Endothelial cell of umbilical vein (primary cell): ENCODE measurements around the gene JAZF1. TPM values are rescaled to one million over a fixed set of nuclear protein-coding genes. Genes with fewer than 3 reads are reported as not detected.

ENCODE experiments used
- BruUV-seq: library from RNA; stranded (reverse); fragments of 400-500 nt; replicated peaks from 2 replicates; lab custom pipeline; 2021; lab: Mats Ljungman, UMichigan
- CTCF ChIA-PET: fragments of 300-600, 350-600 bp; sonication (Branson Sonifier 250); formaldehyde crosslinking; loops from one replicate; lab custom pipeline; 2021; ENCODE audit warnings: antibody characterized with exemption, inconsistent platforms; lab: Charles Lee
- POLR2A ChIA-PET: fragments of 300-600, 350-600 bp; sonication (Branson Sonifier 250); formaldehyde crosslinking; loops from one replicate; lab custom pipeline; 2021; ENCODE audit warnings: antibody characterized with exemption, inconsistent platforms; lab: Charles Lee
- DNase-seq: peaks from one replicate; pipeline ENCODE4 v3.0.0-alpha.2; 2011; ENCODE audit warnings: low read depth, low spot score
- FAIRE-seq: peaks from 2 replicates; lab custom pipeline; 2011; peaks lifted over from hg19 to GRCh38; lab: Jason Lieb, UNC
- H2AFZ ChIP-seq: 2 replicates; pipeline ENCODE4 v1.6.0; 2012; ENCODE audit warnings: low read depth, low read length, control low read depth, inconsistent platforms
- H3K27ac ChIP-seq: 2 replicates; pipeline ENCODE4 v1.5.1; 2011; ENCODE audit warnings: low read depth, mild to moderate bottlenecking, control low read depth, low read length, moderate library complexity; ENCODE audit not compliant: insufficient read depth
- H3K27me3 ChIP-seq, 2 experiments: 2 replicates each; pipeline versions ENCODE4 v1.6.0 to v1.6.1; 2011; ENCODE audit warnings: low read length in 2 of 2, mixed read lengths in 1 of 2; ENCODE audit not compliant: control insufficient read depth in 2 of 2, insufficient read depth in 2 of 2
- H3K36me3 ChIP-seq, 2 experiments: 2 replicates in 1 of 2; 3 replicates in 1 of 2; pipeline ENCODE4 v1.5.1; 2011; ENCODE audit warnings: low read length in 2 of 2, mild to moderate bottlenecking in 1 of 2, moderate library complexity in 1 of 2; ENCODE audit not compliant: control insufficient read depth in 2 of 2, insufficient read depth in 2 of 2; ENCODE audit errors: extremely low read depth in 1 of 2
- H3K4me1 ChIP-seq: 3 replicates; pipeline ENCODE4 v1.5.1; 2011; ENCODE audit warnings: mild to moderate bottlenecking, low read length; ENCODE audit not compliant: control insufficient read depth, insufficient read depth; ENCODE audit errors: extremely low read depth
- H3K4me2 ChIP-seq: 2 replicates; pipeline ENCODE4 v1.6.1; 2011; ENCODE audit warnings: low read length, control low read depth, mixed read lengths; ENCODE audit not compliant: insufficient read depth
- H3K4me3 ChIP-seq, 3 experiments: fragments of 200-600 bp in 1 of 3; sonication (generic), shearing (Covaris generic) in 1 of 3; replicated peaks in 1 of 3; 2 replicates each; pipeline ENCODE4 v1.5.1; 2011 to 2016; ENCODE audit warnings: control low read depth in 3 of 3, low read length in 3 of 3, mild to moderate bottlenecking in 2 of 3, inconsistent platforms in 1 of 3, low read depth in 1 of 3, moderate library complexity in 1 of 3; ENCODE audit not compliant: insufficient read depth in 1 of 3
- H3K79me2 ChIP-seq: 2 replicates; pipeline ENCODE4 v1.6.0; 2012; ENCODE audit warnings: low read length, inconsistent platforms; ENCODE audit not compliant: control insufficient read depth, insufficient read depth
- H3K9ac ChIP-seq: replicated peaks from 2 replicates; pipeline ENCODE3; 2011; ENCODE audit warnings: low read length, control low read depth; ENCODE audit not compliant: insufficient read depth; ENCODE audit errors: extremely low read depth
- H3K9me1 ChIP-seq: replicated peaks from 3 replicates; pipeline ENCODE4 v1.6.0; 2011; ENCODE audit warnings: mild to moderate bottlenecking, low read length; ENCODE audit not compliant: control insufficient read depth, insufficient read depth; ENCODE audit errors: extremely low read depth
- H3K9me3 ChIP-seq: replicated peaks from 2 replicates; pipeline ENCODE4 v1.5.1; 2012; ENCODE audit warnings: low read length, inconsistent platforms; ENCODE audit not compliant: control insufficient read depth, insufficient read depth
- H4K20me1 ChIP-seq: replicated peaks from 2 replicates; pipeline ENCODE3; 2011; ENCODE audit warnings: mild to moderate bottlenecking, low read length; ENCODE audit not compliant: control insufficient read depth, insufficient read depth; ENCODE audit errors: extremely low read depth
- EZH2 ChIP-seq: IDR thresholded peaks from 2 replicates; pipeline ENCODE4 v1.6.1; 2012; ENCODE audit warnings: borderline replicate concordance, low read depth, mild to moderate bottlenecking, moderate library complexity, low read length, inconsistent platforms; ENCODE audit not compliant: severe bottlenecking
- FOS ChIP-seq: IDR thresholded peaks from 2 replicates; pipeline ENCODE4 v1.6.1; 2011; ENCODE audit warnings: mild to moderate bottlenecking, low read length, moderate library complexity, borderline replicate concordance; ENCODE audit not compliant: insufficient read depth
- GATA2 ChIP-seq: IDR thresholded peaks from 2 replicates; pipeline ENCODE4 v1.7.0; 2011; ENCODE audit warnings: low read depth, mild to moderate bottlenecking, moderate library complexity, mixed read lengths, low read length; ENCODE audit not compliant: insufficient read length, insufficient read depth
- JUN ChIP-seq: IDR thresholded peaks from 2 replicates; pipeline ENCODE4 v1.6.1; 2011; ENCODE audit warnings: borderline replicate concordance, low read depth; ENCODE audit not compliant: insufficient read length, insufficient read depth
- MYC ChIP-seq: IDR thresholded peaks from one replicate; pipeline ENCODE4 v1.6.1; 2011; ENCODE audit warnings: mild to moderate bottlenecking, low read depth, low read length
- POLR2A ChIP-seq: IDR thresholded peaks from 2 replicates; pipeline ENCODE4 v1.6.1; 2012; ENCODE audit warnings: low read depth, mild to moderate bottlenecking, control low read depth, low read length
- POLR2AphosphoS5 ChIP-seq: IDR thresholded peaks from 2 replicates; pipeline ENCODE4 v1.6.1; 2012; ENCODE audit warnings: low read depth, mild to moderate bottlenecking, control low read depth, low read length, moderate library complexity; ENCODE audit not compliant: insufficient read depth
- dilution Hi-C: fragments of 300-500 bp; cut with MboI; formaldehyde crosslinking; loops from one replicate; pipeline ENCODE4 v1.15.0; 2019; ENCODE audit warnings: low sequenced_read_pairs; ENCODE audit not compliant: extremely low pct_ligation_motif_present
- intact Hi-C: fragments of 100-400 bp; cut with micrococcal nuclease; formaldehyde crosslinking; loops from one replicate; pipeline ENCODE4 v1.10.0; 2022
- polyA plus RNA-seq, 4 experiments: library from polyadenylated mRNA; depleted of rRNA in 3 of 4; stranded (reverse) in 3 of 4; unstranded in 1 of 4; fragments of >200 nt; gene quantifications; 2 replicates each; pipeline versions ENCODE4 v1.2.1 to v1.2.3, GENCODE V29; 2011 to 2012; ENCODE audit warnings: missing spikeins in 1 of 4
- total RNA-seq: library from RNA; stranded (reverse); gene quantifications from 2 replicates; pipeline ENCODE4 v1.2.3, GENCODE V29; 2021
- TF ChIP-seq, protein P1 (sequence below), 2 donors: IDR thresholded peaks; 1 replicate in 1 of 2; 2 replicates in 1 of 2; pipeline ENCODE4 v1.5.1; 2011; ENCODE audit warnings: low read length in 2 of 2, mild to moderate bottlenecking in 2 of 2, moderate library complexity in 2 of 2, control low read depth in 1 of 2, inconsistent platforms in 1 of 2, low read depth in 1 of 2; ENCODE audit not compliant: insufficient read depth in 1 of 2; ENCODE audit errors: extremely low read depth in 1 of 2
- TF ChIP-seq, protein P2 (sequence below): IDR thresholded peaks from 2 replicates; pipeline ENCODE4 v1.6.1; 2011; ENCODE audit not compliant: insufficient read depth, insufficient read length

JAZF1 gene
- total and polyA plus RNA-seq, 2 donors (not counting 3 experiments of a cell fraction or from before 2014, with no cell fraction given): 2.5 to 16.9 TPM

DNA sequence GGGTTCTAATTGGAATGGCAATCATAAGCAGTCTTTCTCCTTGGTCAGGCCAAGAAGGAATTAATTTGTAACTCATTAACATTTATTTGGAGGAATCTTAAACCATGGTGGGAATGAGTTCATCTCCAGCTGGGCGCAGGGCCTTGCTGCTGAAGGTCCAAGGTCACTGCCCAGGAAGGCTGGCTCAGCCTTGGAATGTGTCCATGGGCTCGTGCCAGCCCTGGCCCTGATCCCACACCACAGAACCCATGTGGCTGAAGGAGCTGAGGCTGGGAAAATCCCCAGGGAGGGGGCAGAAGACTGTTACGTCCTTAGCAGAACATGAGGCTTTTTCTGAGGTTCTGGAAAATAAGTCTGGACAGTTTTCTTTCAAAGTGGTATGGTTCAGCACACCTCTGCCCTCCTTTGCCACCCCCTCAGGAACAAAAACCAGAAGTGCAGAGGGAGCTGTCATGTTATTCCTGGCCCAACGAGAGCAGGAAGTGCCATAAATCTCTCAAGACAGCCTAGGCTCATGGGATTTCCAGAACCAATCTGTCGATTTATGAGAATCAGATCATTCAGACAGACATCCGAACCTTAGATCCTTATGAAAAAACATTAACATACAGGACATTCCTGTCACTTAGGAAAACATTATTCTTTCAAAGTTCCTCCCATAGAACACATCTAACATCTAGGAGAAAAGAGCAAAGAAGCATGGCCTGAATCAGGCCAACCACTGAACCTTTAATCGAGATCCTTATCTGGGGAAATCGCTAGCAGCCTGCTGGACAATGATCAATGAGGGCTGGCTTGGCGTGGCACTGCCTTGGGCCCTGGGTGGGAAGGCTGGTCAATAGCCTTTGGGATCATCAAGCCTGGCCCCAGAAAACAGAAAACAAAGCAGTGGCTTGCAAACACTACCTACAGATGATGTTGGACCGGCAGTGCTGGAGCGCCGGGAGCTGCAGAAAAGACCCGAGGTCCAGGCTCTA, 306.3 kb downstream of the JAZF1 start:
- no peaks in the 10 kb centered on the region for H3K79me2 ChIP-seq
- peak overlapping the region; percentile 46 for H2AFZ ChIP-seq
- no peaks in the 10 kb centered on the region for H3K36me3 ChIP-seq
- H3K27ac ChIP-seq: peak overlapping the region; percentile 95
- peak overlapping the region; percentile 36 for H3K4me2 ChIP-seq
- H3K9ac ChIP-seq: peak overlapping the region; percentile 74
- no peaks in the 10 kb centered on the region for H3K9me1 ChIP-seq
- peak overlapping the region in 1 of 3 experiments; percentile 10 for H3K4me3 ChIP-seq
- ChIA-PET POLR2A (no interaction called here), CTCF (interaction anchor here (0.6 to 1.3 kb wide), 8 partner anchors 10 to 220 kb away, joined by 3 to 4 read pairs (median 4); no protein-coding TSS in a partner anchor)
- TF ChIP-seq POLR2A (peak; percentile 56), GATA2 (peak; percentile 17), MYC (no peak), EZH2 (no peak), POLR2AphosphoS5 (peak; percentile 79), FOS (peak; percentile 38), JUN (peak; percentile 30)
- TF ChIP-seq, protein P1, sequence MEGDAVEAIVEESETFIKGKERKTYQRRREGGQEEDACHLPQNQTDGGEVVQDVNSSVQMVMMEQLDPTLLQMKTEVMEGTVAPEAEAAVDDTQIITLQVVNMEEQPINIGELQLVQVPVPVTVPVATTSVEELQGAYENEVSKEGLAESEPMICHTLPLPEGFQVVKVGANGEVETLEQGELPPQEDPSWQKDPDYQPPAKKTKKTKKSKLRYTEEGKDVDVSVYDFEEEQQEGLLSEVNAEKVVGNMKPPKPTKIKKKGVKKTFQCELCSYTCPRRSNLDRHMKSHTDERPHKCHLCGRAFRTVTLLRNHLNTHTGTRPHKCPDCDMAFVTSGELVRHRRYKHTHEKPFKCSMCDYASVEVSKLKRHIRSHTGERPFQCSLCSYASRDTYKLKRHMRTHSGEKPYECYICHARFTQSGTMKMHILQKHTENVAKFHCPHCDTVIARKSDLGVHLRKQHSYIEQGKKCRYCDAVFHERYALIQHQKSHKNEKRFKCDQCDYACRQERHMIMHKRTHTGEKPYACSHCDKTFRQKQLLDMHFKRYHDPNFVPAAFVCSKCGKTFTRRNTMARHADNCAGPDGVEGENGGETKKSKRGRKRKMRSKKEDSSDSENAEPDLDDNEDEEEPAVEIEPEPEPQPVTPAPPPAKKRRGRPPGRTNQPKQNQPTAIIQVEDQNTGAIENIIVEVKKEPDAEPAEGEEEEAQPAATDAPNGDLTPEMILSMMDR (IDR thresholded peaks at IDR 0.05; ENCODE audit: extremely low read depth in 1 of 2, insufficient read depth in 1 of 2, low read depth in 1 of 2, low read length in 2 of 2): no peak
- TF ChIP-seq, protein P2, sequence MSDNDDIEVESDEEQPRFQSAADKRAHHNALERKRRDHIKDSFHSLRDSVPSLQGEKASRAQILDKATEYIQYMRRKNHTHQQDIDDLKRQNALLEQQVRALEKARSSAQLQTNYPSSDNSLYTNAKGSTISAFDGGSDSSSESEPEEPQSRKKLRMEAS: peak; percentile 64
- FAIRE-seq (peak; percentile 78), DNase-seq (peak; percentile 98)
- intact Hi-C loops: loop anchor here (1.0 to 2.0 kb wide), 5 partner anchors 9 to 685 kb away; no protein-coding TSS in a partner anchor
- dilution Hi-C loops: no loop called here
- H3K9me3 ChIP-seq: no peaks in the 10 kb centered on the region
- peaks cover 34% of the 10 kb centered on the region for H3K4me1 ChIP-seq
- no peaks in the 10 kb centered on the region for H4K20me1 ChIP-seq
- H3K27me3 ChIP-seq: no peaks in the 10 kb centered on the region
- BruUV-seq: no TSS peak
